GM12878 (cell line): ENCODE results near the gene MPV17L. TPM values are rescaled to one million over a fixed set of nuclear protein-coding genes. Genes with fewer than 3 reads are reported as not detected.

Experiments used
- ATAC-seq: fragments of 200-7000 bp; cut with Tn5 transposase; 3 replicates; pipeline ENCODE4 v1.9.1; 2020; ENCODE audit warnings: mild to moderate bottlenecking, moderate library complexity
- BruUV-seq: library from RNA; stranded (reverse); fragments of 400-500 nt; replicated peaks from 2 replicates; lab custom pipeline; 2021; lab: Mats Ljungman, UMichigan
- CTCF ChIA-PET: fragments of 300-600 bp; sonication (Branson Sonifier 250); formaldehyde crosslinking; extraction: SDS; loops from one replicate; lab custom pipeline; 2021; ENCODE audit warnings: inconsistent platforms; lab: Yijun Ruan, JAX
- POLR2A ChIA-PET: fragments of 350-600 bp; formaldehyde crosslinking; extraction: SDS; loops from one replicate; lab custom pipeline; 2021; ENCODE audit warnings: inconsistent platforms; lab: Charles Lee
- RAD21 ChIA-PET: fragments of 300-600 bp; sonication (Branson Sonifier 250); formaldehyde crosslinking; loops from one replicate; lab custom pipeline; 2023; ENCODE audit warnings: antibody characterized with exemption; ENCODE audit not compliant: unreplicated experiment; lab: Charles Lee
- SMC1A ChIA-PET: fragments of 300-600 bp; sonication (Branson Sonifier 250); formaldehyde crosslinking; loops from one replicate; lab custom pipeline; 2023; ENCODE audit not compliant: unreplicated experiment, uncharacterized antibody; lab: Charles Lee
- DNase-seq: peaks from one replicate; pipeline ENCODE4 v3.0.0-alpha.2; 2011; ENCODE audit warnings: low read depth, low spot score
- FAIRE-seq: peaks from 3 replicates; lab custom pipeline; 2011; peaks lifted over from hg19 to GRCh38; lab: Jason Lieb, UNC
- H2AFZ ChIP-seq: 2 replicates; pipeline ENCODE4 v1.6.0; 2011; ENCODE audit warnings: low read depth, low read length, control low read depth; ENCODE audit not compliant: control insufficient read depth
- H3K27ac ChIP-seq: 2 replicates; pipeline ENCODE4 v1.5.1; 2011; ENCODE audit warnings: control low read depth; ENCODE audit not compliant: control insufficient read depth, insufficient read depth
- H3K27me3 ChIP-seq, 2 experiments: replicated peaks in 1 of 2; 2 replicates each; pipeline versions ENCODE4 v1.6.0 to v1.6.1; 2011; ENCODE audit warnings: low read length in 1 of 2; ENCODE audit not compliant: control insufficient read depth in 2 of 2, insufficient read depth in 2 of 2
- H3K36me3 ChIP-seq, 2 experiments: 2 replicates each; pipeline ENCODE4 v1.5.1; 2011; ENCODE audit warnings: low read length in 1 of 2; ENCODE audit not compliant: control insufficient read depth in 2 of 2, insufficient read depth in 2 of 2
- H3K4me1 ChIP-seq: 2 replicates; pipeline ENCODE4 v1.6.1; 2011; ENCODE audit warnings: mild to moderate bottlenecking, low read length, moderate library complexity, mixed read lengths; ENCODE audit not compliant: control insufficient read depth, insufficient read depth
- H3K4me2 ChIP-seq: 2 replicates; pipeline ENCODE4 v1.6.0; 2011; ENCODE audit warnings: control low read depth; ENCODE audit not compliant: control insufficient read depth, insufficient read depth
- H3K4me3 ChIP-seq: fragments of 200-600 bp; sonication (generic); 2 replicates; pipeline ENCODE4 v1.5.1; 2016
- H3K79me2 ChIP-seq: 2 replicates; pipeline ENCODE4 v1.6.0; 2011; ENCODE audit warnings: low read length; ENCODE audit not compliant: control insufficient read depth, insufficient read depth
- H3K9ac ChIP-seq: 2 replicates; pipeline ENCODE4 v1.8.0; 2011; ENCODE audit warnings: low read length, control low read depth, mixed read lengths; ENCODE audit not compliant: control insufficient read depth, insufficient read depth
- H3K9me3 ChIP-seq: replicated peaks from 3 replicates; pipeline ENCODE4 v1.5.1; 2011; ENCODE audit warnings: mild to moderate bottlenecking, low read length; ENCODE audit not compliant: control insufficient read depth, insufficient read depth
- H4K20me1 ChIP-seq: 2 replicates; pipeline ENCODE4 v1.6.0; 2011; ENCODE audit not compliant: control insufficient read depth, insufficient read depth
- ASH2L ChIP-seq: fragments of 300-600, 200-600 bp; sonication (generic); IDR thresholded peaks from 2 replicates; pipeline ENCODE4 v1.6.1; 2017; ENCODE audit warnings: low read depth, mild to moderate bottlenecking, borderline replicate concordance
- ATF2 ChIP-seq: IDR thresholded peaks from 2 replicates; pipeline ENCODE4 v1.6.1; 2012; ENCODE audit warnings: low read length, inconsistent platforms
- BHLHE40 ChIP-seq, 2 experiments: fragments of 450-650 bp in 1 of 2; IDR thresholded peaks; 2 replicates each; pipeline ENCODE4 v1.6.1; 2011 to 2017; ENCODE audit warnings: low read depth in 2 of 2, borderline replicate concordance in 1 of 2, improper control_type of control experiment in 1 of 2, low read length in 1 of 2, mild to moderate bottlenecking in 1 of 2
- CHD2 ChIP-seq: IDR thresholded peaks from 2 replicates; pipeline ENCODE4 v1.6.1; 2011; ENCODE audit warnings: low read depth, low read length, improper control_type of control experiment, borderline replicate concordance
- CHD4 ChIP-seq: fragments of 200-600 bp; sonication (generic); IDR thresholded peaks from 2 replicates; pipeline ENCODE4 v1.6.1; 2016; ENCODE audit warnings: mild to moderate bottlenecking
- EZH2 ChIP-seq: IDR thresholded peaks from 2 replicates; pipeline ENCODE4 v1.6.1; 2012; ENCODE audit warnings: low read depth, mild to moderate bottlenecking, control low read depth, inconsistent platforms, low read length, borderline replicate concordance; ENCODE audit not compliant: control insufficient read depth
- HDAC2 ChIP-seq: fragments of 200-600 bp; sonication (generic); IDR thresholded peaks from 2 replicates; pipeline ENCODE4 v1.6.1; 2017
- KLF5 ChIP-seq: fragments of 450-650 bp; IDR thresholded peaks from 2 replicates; pipeline ENCODE4 v1.6.1; 2014; ENCODE audit warnings: mild to moderate bottlenecking; ENCODE audit not compliant: partially characterized antibody
- MXI1 ChIP-seq: fragments of 150-350 bp; IDR thresholded peaks from 2 replicates; pipeline ENCODE4 v1.6.1; 2011; ENCODE audit warnings: low read depth, mild to moderate bottlenecking, inconsistent platforms, low read length, improper control_type of control experiment
- NKRF ChIP-seq: fragments of 450-650 bp; conservative IDR thresholded peaks from 2 replicates; pipeline ENCODE4 v1.6.1; 2017; ENCODE audit warnings: mild to moderate bottlenecking, moderate library complexity
- NR2C2 ChIP-seq: IDR thresholded peaks from 2 replicates; pipeline ENCODE4 v1.6.1; 2011; ENCODE audit warnings: borderline replicate concordance, low read depth; ENCODE audit not compliant: control insufficient read depth, insufficient read length
- PKNOX1 ChIP-seq: fragments of 450-650 bp; IDR thresholded peaks from 2 replicates; pipeline ENCODE4 v1.6.1; 2016; ENCODE audit warnings: mild to moderate bottlenecking
- SMAD5 ChIP-seq: IDR thresholded peaks from 2 replicates; pipeline ENCODE4 v1.6.1; 2016; ENCODE audit warnings: antibody characterized with exemption, low read depth
- TCF3 ChIP-seq: IDR thresholded peaks from 2 replicates; pipeline ENCODE4 v1.6.1; 2012; ENCODE audit warnings: low read depth, mild to moderate bottlenecking, low read length, borderline replicate concordance; ENCODE audit not compliant: insufficient read depth
- USF1 ChIP-seq: IDR thresholded peaks from 2 replicates; pipeline ENCODE4 v1.6.1; 2011; ENCODE audit warnings: borderline replicate concordance, low read depth, mild to moderate bottlenecking, moderate library complexity, mixed read lengths, low read length; ENCODE audit not compliant: insufficient read depth; ENCODE audit errors: extremely low read length
- YY1 ChIP-seq: IDR thresholded peaks from 2 replicates; pipeline ENCODE4 v1.6.1; 2011; ENCODE audit warnings: low read depth, mild to moderate bottlenecking, low read length
- WGBS: methylation state at CpG from one replicate; pipeline ENCODE4 v1.1.6; 2016; ENCODE audit warnings: low lambda C conversion rate; ENCODE audit not compliant: insufficient replicate concordance, insufficient coverage; ENCODE audit errors: missing lambda C conversion rate; 5-methylcytosine and 5-hydroxymethylcytosine counted together
- in situ Hi-C: fragments of 300-500 bp; cut with MboI; formaldehyde crosslinking; loops from 9 replicates; pipeline ENCODE4 v1.14.3; 2018; ENCODE audit warnings: mixed read lengths
- intact Hi-C: fragments of 100-400 bp; cut with micrococcal nuclease; formaldehyde crosslinking; loops from one replicate; pipeline ENCODE4 v1.14.2; 2022; ENCODE audit not compliant: unreplicated experiment
- polyA plus RNA-seq, 11 experiments: library from polyadenylated mRNA; depleted of rRNA in 4 of 11; unstranded in 6 of 11; stranded (reverse) in 5 of 11; fragments of >200 nt; fragmentation: Nextera tagmentation in 4 of 11; fragmentation: Illumina TruSeq in 1 of 11; extraction: Ambion mirVana in 4 of 11; extraction: Trizol in 1 of 11; gene quantifications; 1 replicate in 1 of 11; 2 replicates in 10 of 11; pipeline versions ENCODE4 v1.2.1 to v1.2.3, GENCODE V29; 2011 to 2016; ENCODE audit warnings: inconsistent platforms in 2 of 11, missing spikeins in 2 of 11, low read depth in 1 of 11
- total RNA-seq, 4 experiments: library from RNA; depleted of rRNA in 3 of 4; stranded (reverse); fragments of >200 nt in 3 of 4; fragmentation: Illumina TruSeq in 1 of 4; extraction: Trizol in 1 of 4; gene quantifications; 2 replicates each; pipeline versions ENCODE4 v1.2.1 to v1.2.3, GENCODE V29; 2013 to 2021

The MPV17L gene
- total and polyA plus RNA-seq, 10 of the 15 experiments (the other 5 are each of a cell fraction or from before 2014, with no cell fraction given): 0.02 to 0.10 (median 0.05) TPM; not detected in 5

GRCh38 chr16:15444264-15444663 is 48.7 kb downstream of the MPV17L start (continued):
- TF ChIP-seq PKNOX1: no peak
- no peak for TF ChIP-seq ATF2

- DNase-seq (no peak), ATAC-seq (no peak), FAIRE-seq (no peak)
- Histone ChIP-seq H3K4me2 (no peak overlapping the region), H2AFZ (no peak overlapping the region), H3K4me3 (no peak overlapping the region), H3K79me2 (no peaks in the 10 kb centered on the region), H3K27me3 (no peaks in the 10 kb centered on the region), H3K9ac (no peak overlapping the region), H3K36me3 (no peaks in the 10 kb centered on the region), H3K9me3 (no peaks in the 10 kb centered on the region; the same call in 2 of the 3 replicates), H3K27ac (no peak overlapping the region), H3K4me1 (no peaks in the 10 kb centered on the region), H4K20me1 (no peaks in the 10 kb centered on the region)
- intact Hi-C loops (no loop called here), in situ Hi-C loops (no loop called here)
- ChIA-PET RAD21 (no interaction called here), POLR2A (no interaction called here), SMC1A (interaction anchor here (0.6 to 1.1 kb wide), 2 partner anchors 15 to 1524 kb away, joined by 3 to 4 read pairs; no protein-coding TSS in a partner anchor), CTCF (interaction anchor here (0.7 kb wide), 1 partner anchor 19 kb away, joined by 3 read pairs; no protein-coding TSS in a partner anchor)
- no TSS peak for BruUV-seq
- 0% methylated on average over 1 of the region's 1 CpG for WGBS
- TF ChIP-seq HDAC2 (no peak), CHD2 (no peak), NR2C2 (no peak), YY1 (no peak), NKRF (no peak), KLF5 (no peak), SMAD5 (no peak), MXI1 (no peak), ASH2L (no peak), CHD4 (no peak), BHLHE40 (IDR thresholded peaks at IDR 0.05; ENCODE audit: borderline replicate concordance in 1 of 2, low read depth in 2 of 2, low read length in 1 of 2) (no peak), TCF3 (no peak), EZH2 (no peak), USF1 (no peak)
Measured at GRCh38 chr16:15445450-15445849, 49.9 kb downstream of the MPV17L start.
